GM18520 (cell line): ENCODE measurements around the gene BAIAP2.
"Not testable (repeated sequence)": the region's sequence is repeated elsewhere in the genome, so short reads cannot be mapped to it uniquely, and the experiment has no call there.

Experiments
- ATAC-seq: cut with Tn5 transposase; IDR thresholded peaks from one replicate; pipeline ENCODE4 v1.9.1; 2021; ENCODE audit not compliant: unreplicated experiment

Gene BAIAP2

GRCh38 chr17:81135505-81136278, 100.7 kb downstream of the BAIAP2 start:
- ATAC-seq = no peak

- no peak for ATAC-seq
Observed at GRCh38 chr17:81136366-81136765, 101.4 kb downstream of the BAIAP2 start.

- no peak for ATAC-seq
Observed at GRCh38 chr17:81137248-81137647, 102.3 kb downstream of the BAIAP2 start.

- no peak for ATAC-seq
Observed at GRCh38 chr17:81138083-81138482, 103.1 kb downstream of the BAIAP2 start.

GRCh38 chr17:81138500-81138899, 103.5 kb downstream of the BAIAP2 start:
- ATAC-seq = no peak

GRCh38 chr17:81139428-81139827, 104.5 kb downstream of the BAIAP2 start:
- no peak for ATAC-seq

GRCh38 chr17:81140018-81140417, 105.1 kb downstream of the BAIAP2 start:
- ATAC-seq = no peak

DNA sequence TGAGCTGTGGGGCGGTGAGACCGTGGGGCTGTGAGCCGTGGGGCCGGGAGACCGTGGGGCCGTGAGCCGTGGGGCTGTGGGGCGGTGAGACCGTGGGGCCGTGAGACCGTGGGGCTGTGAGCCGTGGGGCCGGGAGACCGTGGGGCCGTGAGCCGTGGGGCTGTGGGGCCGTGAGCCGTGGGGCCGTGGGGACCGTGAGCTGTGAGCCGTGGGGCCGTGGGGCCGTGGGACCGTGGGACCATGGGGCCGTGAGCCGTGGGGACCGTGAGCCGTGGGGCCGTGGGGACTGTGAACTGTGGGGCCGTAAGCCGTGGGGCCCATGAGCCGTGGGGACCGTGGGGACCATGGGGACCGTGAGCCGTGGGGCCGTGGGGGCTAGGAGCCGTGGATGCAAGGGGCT, 105.7 kb downstream of the BAIAP2 start:
- no peak for ATAC-seq

DNA sequence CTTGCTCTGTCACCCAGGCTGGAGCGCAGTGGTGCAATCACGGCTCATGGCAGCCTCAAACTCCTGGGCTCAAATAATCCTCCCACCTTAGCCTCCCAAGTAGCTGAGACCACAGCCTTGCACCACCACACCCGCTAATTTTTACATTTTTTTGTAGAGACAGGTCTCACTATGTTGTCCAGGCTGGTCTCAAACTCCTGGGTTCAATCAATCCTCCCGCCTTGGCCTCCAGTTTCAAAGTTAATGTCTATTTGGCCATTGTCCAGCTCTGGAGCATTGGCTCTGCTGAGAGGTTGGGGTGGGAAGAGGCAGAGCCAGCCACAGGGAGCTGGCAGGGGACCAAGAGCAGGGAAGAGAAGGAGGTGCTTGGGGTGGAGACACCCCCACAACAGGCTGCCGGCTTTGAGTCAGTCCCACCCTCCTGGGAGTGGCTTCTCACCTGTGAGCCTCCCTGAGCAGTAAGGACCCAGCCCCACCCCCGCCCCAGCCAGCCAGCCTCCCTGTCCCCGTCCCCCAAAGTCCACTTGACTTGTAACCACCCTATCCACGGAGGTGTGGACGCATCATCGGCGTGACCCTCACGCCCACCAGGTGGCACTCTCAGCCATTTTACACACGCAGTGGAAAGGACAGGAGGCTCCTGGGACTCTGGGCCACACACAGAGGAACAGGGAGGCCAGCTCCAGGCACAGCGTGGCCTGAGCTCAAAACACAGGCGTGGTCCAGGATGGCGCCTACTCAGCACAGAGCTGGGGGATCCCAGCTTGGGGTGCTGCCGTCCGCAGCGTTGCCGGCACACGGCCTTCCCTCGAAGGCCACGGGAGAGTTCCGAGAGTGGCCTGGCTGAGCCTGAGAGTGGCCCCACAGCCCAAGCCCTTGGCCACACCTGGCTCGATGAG, 107.6 kb downstream of the BAIAP2 start:
- no peak for ATAC-seq

GRCh38 chr17:81143200-81143527, 108.2 kb downstream of the BAIAP2 start:
- no peak for ATAC-seq

DNA sequence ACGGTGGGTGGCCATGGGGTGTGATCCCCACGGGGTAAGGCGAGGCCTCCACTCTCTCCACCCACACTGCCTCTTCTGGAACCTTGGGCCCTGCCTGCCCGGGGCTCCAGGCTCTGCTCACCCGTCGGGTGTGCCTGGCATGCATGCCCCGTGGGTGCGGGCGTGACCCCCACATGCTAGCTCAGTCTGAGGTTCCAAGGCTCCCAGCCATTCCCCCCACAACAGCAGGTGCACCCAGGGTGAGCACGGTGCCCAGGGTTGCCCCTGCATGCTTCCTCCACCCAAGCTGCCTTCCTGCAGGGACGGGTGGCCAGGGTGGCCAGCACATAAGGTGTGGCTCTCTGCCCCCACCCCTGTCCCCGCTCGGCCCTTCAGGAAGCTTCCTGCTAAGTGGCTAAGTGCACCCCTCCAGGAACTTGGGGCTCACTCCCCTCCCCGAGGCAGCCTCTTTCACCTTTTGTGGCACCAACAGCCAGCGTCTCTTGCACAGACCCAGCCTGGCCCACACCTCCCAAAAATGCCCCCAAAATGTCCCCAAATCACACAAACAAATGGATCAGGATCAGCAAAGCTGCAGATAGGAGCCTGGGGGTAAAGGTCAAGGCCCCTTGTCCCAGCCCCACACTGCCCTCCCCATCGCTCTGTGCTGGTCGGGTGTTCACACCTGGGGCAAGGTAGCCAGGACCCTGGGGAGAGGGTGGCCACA, 108.9 kb downstream of the BAIAP2 start:
- ATAC-seq = no peak

- no peak for ATAC-seq
Observed at GRCh38 chr17:81144423-81144781, 109.5 kb downstream of the BAIAP2 start.

- ATAC-seq = not testable (repeated sequence)
Observed at GRCh38 chr17:81146208-81146607, 111.3 kb downstream of the BAIAP2 start.

GRCh38 chr17:81147701-81148100, 112.8 kb downstream of the BAIAP2 start:
- no peak for ATAC-seq

DNA sequence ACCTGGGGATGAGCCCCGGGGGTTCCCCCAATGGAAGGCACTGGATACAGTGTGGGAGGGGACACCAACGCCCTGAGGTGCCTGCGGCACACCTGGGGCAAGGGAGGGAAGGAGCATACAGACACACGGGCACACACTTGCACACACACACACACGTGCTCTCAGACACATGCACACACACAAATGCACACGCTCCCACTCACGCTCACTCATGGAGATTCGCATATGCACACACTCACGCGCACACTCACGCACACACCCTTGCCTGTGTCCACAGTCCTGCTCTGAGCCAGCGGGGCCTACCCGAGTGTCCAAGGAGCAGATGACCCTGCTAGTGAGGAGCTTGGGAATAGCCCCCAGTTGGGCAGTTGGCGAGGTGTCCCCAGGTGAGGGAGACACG, 113.6 kb downstream of the BAIAP2 start:
- no peak for ATAC-seq

- ATAC-seq = no peak
Observed at GRCh38 chr17:81148986-81149533, 114.1 kb downstream of the BAIAP2 start.

DNA sequence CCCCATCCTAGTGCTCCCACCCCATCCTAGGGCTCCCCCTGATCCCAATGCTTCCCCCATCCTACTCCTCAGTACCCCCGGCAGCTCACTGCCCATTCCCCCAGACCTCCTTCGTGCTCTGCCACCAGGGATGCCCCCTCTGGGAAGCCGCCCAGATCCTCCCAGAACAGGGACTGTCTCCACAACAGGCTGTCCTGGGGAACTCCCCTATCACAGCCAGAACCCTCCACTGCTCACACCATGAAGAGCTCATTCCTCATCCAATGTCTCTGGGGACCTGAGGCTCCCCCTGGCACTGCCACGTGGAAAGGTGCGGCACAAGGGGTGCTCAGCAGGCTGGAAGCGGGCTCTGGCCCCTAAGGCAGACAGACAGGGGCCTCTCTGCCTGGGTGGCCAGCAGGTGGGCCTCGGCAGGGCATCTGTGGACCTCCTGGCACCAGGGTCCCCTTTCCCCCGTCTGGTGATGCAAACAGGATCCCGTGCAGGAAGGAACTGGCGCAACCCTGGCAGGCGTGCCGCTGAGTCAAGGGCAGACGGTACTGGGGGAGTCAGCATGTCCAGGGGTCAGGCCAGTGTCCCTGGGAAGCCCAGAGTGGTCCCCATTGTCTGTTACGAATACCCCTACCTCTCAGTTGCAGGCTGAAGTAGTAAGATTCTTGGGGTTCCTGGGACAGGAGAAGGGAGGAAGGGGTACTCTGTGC, 115.6 kb downstream of the BAIAP2 start:
- no peak for ATAC-seq

DNA sequence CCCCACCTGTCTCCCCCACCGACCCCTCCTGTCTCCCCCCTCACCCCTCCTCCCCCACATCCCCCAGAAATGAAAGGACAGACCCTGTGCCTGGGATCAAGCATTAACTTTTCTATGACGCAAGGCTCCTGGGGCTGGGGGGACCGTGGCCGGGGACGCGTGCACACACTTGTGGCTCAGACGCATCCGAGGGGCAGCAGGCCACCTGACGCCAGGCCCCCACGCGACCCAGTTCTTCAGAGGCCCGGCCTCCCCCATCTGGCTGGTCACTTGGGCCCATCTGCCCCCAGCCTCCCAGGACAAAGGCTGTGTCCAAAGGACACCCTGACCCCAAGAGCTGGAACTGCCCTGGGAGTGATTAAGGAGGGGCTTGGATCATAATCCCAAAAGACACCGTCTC, 116.3 kb downstream of the BAIAP2 start:
- ATAC-seq = no peak

DNA sequence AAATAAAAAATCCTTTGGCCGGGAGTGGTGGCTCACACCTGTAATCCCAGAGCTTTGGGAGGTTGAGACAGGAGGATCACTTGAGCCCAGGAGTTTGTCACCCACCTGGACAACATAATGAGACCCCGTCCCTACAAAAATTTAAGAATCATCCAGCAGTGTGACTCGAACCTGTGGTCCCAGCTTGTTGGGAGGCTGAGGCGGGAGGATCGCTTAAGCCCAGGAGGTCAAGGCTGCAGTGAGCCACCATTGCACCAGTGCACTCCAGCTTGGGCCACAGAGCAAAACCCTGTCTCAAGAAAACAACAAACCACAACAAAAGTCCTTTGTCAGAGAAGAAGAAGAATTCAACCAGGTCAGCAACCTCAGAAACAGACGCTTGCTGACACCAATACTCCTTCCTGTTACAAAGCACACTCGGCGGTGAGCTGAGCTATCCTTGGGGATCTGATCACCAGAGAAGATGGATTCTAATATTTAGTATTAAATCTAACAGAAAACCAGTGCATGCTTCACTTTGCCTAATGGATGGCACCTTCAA, 117.4 kb downstream of the BAIAP2 start:
- no peak for ATAC-seq

- no peak for ATAC-seq
Observed at GRCh38 chr17:81153340-81153803, 118.4 kb downstream of the BAIAP2 start.
